ENCODE results near the gene ZNF18.
"Not testable (repeated sequence)": the region's sequence is repeated elsewhere in the genome, so short reads cannot be mapped to it uniquely, and the experiment has no call there.

The ZNF18 gene

GRCh38 chr17:11981862-11982261 is 15.4 kb downstream of the ZNF18 start:
- no peak for DNase-seq

- DNase-seq, result no peak
Observed at GRCh38 chr17:11980813-11981212, 16.5 kb downstream of the ZNF18 start.

- no peak for DNase-seq
Observed at GRCh38 chr17:11979795-11980194, 17.5 kb downstream of the ZNF18 start.

GRCh38 chr17:11972741-11973140 is 24.5 kb downstream of the ZNF18 start:
- not testable (repeated sequence) for DNase-seq

- DNase-seq, result no peak
Observed at GRCh38 chr17:11969565-11969964, 27.7 kb downstream of the ZNF18 start.

GRCh38 chr17:11954936-11955335 is 42.3 kb downstream of the ZNF18 start:
- no peak for DNase-seq

- no peak for DNase-seq
Observed at GRCh38 chr17:11953924-11954323, 43.4 kb downstream of the ZNF18 start.

GRCh38 chr17:11952610-11953009 is 44.7 kb downstream of the ZNF18 start:
- DNase-seq, result no peak

GRCh38 chr17:11950771-11951519 is 46.3 kb downstream of the ZNF18 start:
- no peak for DNase-seq

- not testable (repeated sequence) for DNase-seq
Observed at GRCh38 chr17:11949571-11949970, 47.7 kb downstream of the ZNF18 start.

- no peak for DNase-seq
Observed at GRCh38 chr17:11948789-11949188, 48.5 kb downstream of the ZNF18 start.

GRCh38 chr17:11944587-11944986 is 52.7 kb downstream of the ZNF18 start:
- DNase-seq, result no peak

GRCh38 chr17:11943759-11944347 is 53.4 kb downstream of the ZNF18 start:
- no peak for DNase-seq

GRCh38 chr17:11943086-11943485 is 54.2 kb downstream of the ZNF18 start:
- DNase-seq, result not testable (repeated sequence)

GRCh38 chr17:11940904-11941303 is 56.4 kb downstream of the ZNF18 start:
- DNase-seq, result no peak

GRCh38 chr17:11935734-11936406 is 61.4 kb downstream of the ZNF18 start:
- DNase-seq, result no peak

GRCh38 chr17:11932337-11932898 is 64.9 kb downstream of the ZNF18 start:
- no peak for DNase-seq

GRCh38 chr17:11928436-11928835 is 68.8 kb downstream of the ZNF18 start:
- DNase-seq, result no peak
